Stomach (tissue), 4 donors: ENCODE measurements around the gene USP11.

Experiments
- CTCF ChIP-seq, 7 experiments: fragments of 450-650 bp in 4 of 7; fragments of 200-600 bp in 3 of 7; sonication (generic) in 3 of 7; IDR thresholded peaks; one replicate each; pipeline ENCODE4 v1.5.1; 2016 to 2019; ENCODE audit warnings: antibody characterized with exemption in 7 of 7, control low read depth in 2 of 7, mild to moderate bottlenecking in 1 of 7
- POLR2A ChIP-seq, 4 donors: fragments of 450-650 bp; IDR thresholded peaks; one replicate each; pipeline ENCODE4 v1.6.1; 2016; ENCODE audit warnings: antibody characterized with exemption in 4 of 4, control low read depth in 2 of 4, mild to moderate bottlenecking in 1 of 4, moderate library complexity in 1 of 4
- POLR2AphosphoS5 ChIP-seq, 3 donors: sonication (generic); formaldehyde crosslinking; IDR thresholded peaks; one replicate each; pipeline ENCODE4 v1.6.1; 2016; ENCODE audit warnings: antibody characterized with exemption in 3 of 3

GRCh38 chrX:47198026-47198686 lies 34.7 kb upstream of the USP11 start:
- TF ChIP-seq CTCF (IDR thresholded peaks at IDR 0.05) = no peak
- no peak for TF ChIP-seq POLR2A (IDR thresholded peaks at IDR 0.05)
- TF ChIP-seq POLR2AphosphoS5 (IDR thresholded peaks at IDR 0.05) = no peak
